ENCODE data around the gene EFNA5. TPM values are rescaled to one million over a fixed set of nuclear protein-coding genes. Genes with fewer than 3 reads are reported as not detected.

The EFNA5 gene
- polyA plus RNA-seq, 3 donors, result 0.01 TPM; not detected in 2

DNA sequence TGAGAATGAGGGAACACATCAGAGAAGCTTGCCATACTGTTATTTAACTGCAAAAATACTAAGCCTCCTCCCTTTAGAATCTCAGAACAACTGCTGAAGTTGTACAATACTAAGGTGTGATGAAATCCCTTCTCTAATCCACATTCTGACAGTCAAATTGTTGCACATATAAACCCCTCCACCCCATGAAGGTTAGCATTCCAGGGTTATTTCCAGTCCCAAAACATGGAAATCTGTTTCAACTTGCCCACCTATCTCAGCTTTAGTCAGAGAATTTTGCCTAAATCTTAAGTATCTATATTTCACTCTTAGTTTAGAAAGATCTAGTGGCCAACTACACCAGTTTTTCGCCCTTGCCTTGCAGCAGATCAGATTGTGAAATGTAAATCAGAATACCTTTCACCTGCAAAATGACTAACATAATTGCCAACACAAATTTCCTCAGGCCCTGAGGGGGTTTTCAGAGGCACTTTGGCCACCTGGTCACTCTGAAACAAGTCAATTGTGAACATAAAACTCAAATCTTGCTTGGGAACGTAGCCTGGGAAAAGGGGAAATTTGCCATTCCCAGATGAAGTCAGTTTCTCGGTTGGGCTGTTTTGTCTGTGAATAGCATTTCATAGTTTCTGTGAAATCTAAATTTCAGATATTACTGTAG, 93.9 kb downstream of the EFNA5 start:
- WGBS (ENCODE audit: insufficient coverage), result 100% methylated on average over 1 of the region's 3 CpGs
- no peak overlapping the region for H3K27ac ChIP-seq (ENCODE audit: low read depth in 1 of 2, low read length in 2 of 2)
- no peak overlapping the region for H2AFZ ChIP-seq (ENCODE audit: insufficient read depth, low read depth, low read length, poor library complexity, severe bottlenecking)
- no peaks in the 10 kb centered on the region for H3K9me3 ChIP-seq (replicated peaks in 1 of 2; ENCODE audit: control insufficient read depth in 1 of 2, insufficient read depth in 1 of 2, low read length in 2 of 2)
- H3K27me3 ChIP-seq (ENCODE audit: control insufficient read depth in 2 of 2, insufficient read depth in 2 of 2, low read length in 2 of 2), result peaks cover 2 to 5% of the 10 kb centered on the region in 2 donors
- H3K27me3 Mint-ChIP-seq (ENCODE audit: low read depth in 3 of 3), result peaks cover 0 to 5% (median 2%) of the 10 kb centered on the region in 3 donors
- no peak overlapping the region for H3K4me3 Mint-ChIP-seq
- H3K4me1 ChIP-seq (ENCODE audit: control insufficient read depth in 1 of 2, insufficient read depth in 2 of 2, low read length in 2 of 2), result peaks cover under 1 to 4% of the 10 kb centered on the region in 2 donors
- H3K36me3 Mint-ChIP-seq, result no peaks in the 10 kb centered on the region
- no peaks in the 10 kb centered on the region for H4K20me1 ChIP-seq (ENCODE audit: insufficient read depth, low read length)
- H3K4me3 ChIP-seq (replicated peaks in 1 of 3; ENCODE audit: low read depth in 2 of 3, low read length in 3 of 3), result no peak overlapping the region
- H3K9ac ChIP-seq (ENCODE audit: insufficient read depth, low read length, poor library complexity, severe bottlenecking), result no peak overlapping the region
- no peaks in the 10 kb centered on the region for H3K9me3 Mint-ChIP-seq
- H3K79me2 ChIP-seq (ENCODE audit: insufficient read depth, low read length), result no peaks in the 10 kb centered on the region
- H3K36me3 ChIP-seq (replicated peaks in 1 of 2; ENCODE audit: control insufficient read depth in 1 of 2, insufficient read depth in 2 of 2, low read length in 2 of 2), result no peaks in the 10 kb centered on the region
- TF ChIP-seq, protein P1, sequence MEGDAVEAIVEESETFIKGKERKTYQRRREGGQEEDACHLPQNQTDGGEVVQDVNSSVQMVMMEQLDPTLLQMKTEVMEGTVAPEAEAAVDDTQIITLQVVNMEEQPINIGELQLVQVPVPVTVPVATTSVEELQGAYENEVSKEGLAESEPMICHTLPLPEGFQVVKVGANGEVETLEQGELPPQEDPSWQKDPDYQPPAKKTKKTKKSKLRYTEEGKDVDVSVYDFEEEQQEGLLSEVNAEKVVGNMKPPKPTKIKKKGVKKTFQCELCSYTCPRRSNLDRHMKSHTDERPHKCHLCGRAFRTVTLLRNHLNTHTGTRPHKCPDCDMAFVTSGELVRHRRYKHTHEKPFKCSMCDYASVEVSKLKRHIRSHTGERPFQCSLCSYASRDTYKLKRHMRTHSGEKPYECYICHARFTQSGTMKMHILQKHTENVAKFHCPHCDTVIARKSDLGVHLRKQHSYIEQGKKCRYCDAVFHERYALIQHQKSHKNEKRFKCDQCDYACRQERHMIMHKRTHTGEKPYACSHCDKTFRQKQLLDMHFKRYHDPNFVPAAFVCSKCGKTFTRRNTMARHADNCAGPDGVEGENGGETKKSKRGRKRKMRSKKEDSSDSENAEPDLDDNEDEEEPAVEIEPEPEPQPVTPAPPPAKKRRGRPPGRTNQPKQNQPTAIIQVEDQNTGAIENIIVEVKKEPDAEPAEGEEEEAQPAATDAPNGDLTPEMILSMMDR (IDR thresholded peaks at IDR 0.05), result no peak
- H3K27ac Mint-ChIP-seq, result no peak overlapping the region
- peaks cover 4% of the 10 kb centered on the region for H3K4me1 Mint-ChIP-seq
- no peak for DNase-seq
- H3K4me2 ChIP-seq (replicated peaks; ENCODE audit: extremely low read depth, low read length, poor library complexity, severe bottlenecking), result no peak overlapping the region
- intact Hi-C loops (cut with micrococcal nuclease), result no loop called here

DNA sequence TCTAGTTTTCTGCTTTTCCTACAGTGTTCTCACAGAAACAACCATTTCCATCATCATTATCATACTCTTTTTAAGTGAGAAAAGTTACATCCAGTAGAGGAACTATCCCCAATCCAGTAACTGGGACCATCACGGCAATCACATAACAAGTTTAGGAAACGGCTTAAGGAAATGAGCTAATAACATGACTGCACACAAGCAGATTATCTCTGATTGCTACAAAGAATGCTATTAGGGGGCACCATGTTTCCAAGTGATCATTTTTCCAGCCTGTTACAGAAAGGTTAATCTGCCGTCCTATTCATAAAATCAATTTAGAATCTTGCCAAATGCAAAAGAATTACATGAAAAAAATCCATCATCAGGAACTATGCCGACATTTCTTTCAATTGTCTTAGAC, 94.6 kb downstream of the EFNA5 start:
- H3K4me2 ChIP-seq (replicated peaks; ENCODE audit: extremely low read depth, low read length, poor library complexity, severe bottlenecking), result no peak overlapping the region
- H3K9me3 Mint-ChIP-seq, result no peaks in the 10 kb centered on the region
- no peak overlapping the region for H3K9ac ChIP-seq (ENCODE audit: insufficient read depth, low read length, poor library complexity, severe bottlenecking)
- H3K36me3 ChIP-seq (replicated peaks in 1 of 2; ENCODE audit: control insufficient read depth in 1 of 2, insufficient read depth in 2 of 2, low read length in 2 of 2), result no peaks in the 10 kb centered on the region
- peaks cover 2 to 8% of the 10 kb centered on the region in 2 donors for H3K27me3 ChIP-seq (ENCODE audit: control insufficient read depth in 2 of 2, insufficient read depth in 2 of 2, low read length in 2 of 2)
- H3K27ac Mint-ChIP-seq, result no peak overlapping the region
- H3K4me1 ChIP-seq (ENCODE audit: control insufficient read depth in 1 of 2, insufficient read depth in 2 of 2, low read length in 2 of 2), result peaks cover 7 to 11% of the 10 kb centered on the region in 2 donors
- H3K36me3 Mint-ChIP-seq, result no peaks in the 10 kb centered on the region
- H3K4me3 Mint-ChIP-seq, result no peak overlapping the region
- H3K27me3 Mint-ChIP-seq (ENCODE audit: low read depth in 3 of 3), result peaks cover 0 to 6% (median 5%) of the 10 kb centered on the region in 3 donors
- no peak overlapping the region for H3K27ac ChIP-seq (ENCODE audit: low read depth in 1 of 2, low read length in 2 of 2)
- 100% methylated on average over 1 of the region's 4 CpGs for WGBS (ENCODE audit: insufficient coverage)
- no peak overlapping the region for H2AFZ ChIP-seq (ENCODE audit: insufficient read depth, low read depth, low read length, poor library complexity, severe bottlenecking)
- DNase-seq, result no peak
- H3K4me3 ChIP-seq (replicated peaks in 1 of 3; ENCODE audit: low read depth in 2 of 3, low read length in 3 of 3), result no peak overlapping the region
- intact Hi-C loops (cut with micrococcal nuclease), result no loop called here
- no peaks in the 10 kb centered on the region for H3K79me2 ChIP-seq (ENCODE audit: insufficient read depth, low read length)
- H3K9me3 ChIP-seq (replicated peaks in 1 of 2; ENCODE audit: control insufficient read depth in 1 of 2, insufficient read depth in 1 of 2, low read length in 2 of 2), result no peaks in the 10 kb centered on the region
- peaks cover 11% of the 10 kb centered on the region for H3K4me1 Mint-ChIP-seq
- H4K20me1 ChIP-seq (ENCODE audit: insufficient read depth, low read length), result no peaks in the 10 kb centered on the region
- TF ChIP-seq, protein P1 (IDR thresholded peaks at IDR 0.05), result no peak

Measured in CD14-positive monocyte (primary cell).